HTR-8/SVneo (cell line): ENCODE data around the gene ACTR1B.
"Not testable (repeated sequence)": the region's sequence is repeated elsewhere in the genome, so short reads cannot be mapped to it uniquely, and the experiment has no call there.

Source experiments
- DNase-seq: peaks from one replicate; pipeline ENCODE4 v3.0.0; 2011; ENCODE audit warnings: low spot score, mixed read lengths; ENCODE audit not compliant: insufficient read length
- FAIRE-seq: peaks from 2 replicates; lab custom pipeline; 2011; peaks lifted over from hg19 to GRCh38; lab: Jason Lieb, UNC

ACTR1B gene

DNA sequence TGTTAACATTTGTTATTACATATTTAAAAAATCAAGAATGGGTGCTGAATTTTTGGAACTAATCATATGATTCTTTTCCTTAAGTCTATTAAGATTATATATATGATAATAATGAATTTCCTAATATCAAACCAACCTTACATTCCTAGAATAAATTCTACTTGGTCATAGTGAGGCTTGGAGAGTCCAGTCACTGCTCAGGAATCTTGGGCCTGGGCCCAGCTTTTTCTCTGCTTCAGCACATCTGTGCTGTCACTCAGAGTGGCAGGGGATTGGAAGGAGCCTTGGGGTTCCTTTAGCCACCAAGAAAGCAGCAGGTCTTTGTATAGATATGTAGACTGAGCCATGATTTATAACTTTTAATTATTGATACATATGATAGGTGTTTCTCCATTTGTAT, 29.6 kb upstream of the ACTR1B start:
- no peak for FAIRE-seq

DNA sequence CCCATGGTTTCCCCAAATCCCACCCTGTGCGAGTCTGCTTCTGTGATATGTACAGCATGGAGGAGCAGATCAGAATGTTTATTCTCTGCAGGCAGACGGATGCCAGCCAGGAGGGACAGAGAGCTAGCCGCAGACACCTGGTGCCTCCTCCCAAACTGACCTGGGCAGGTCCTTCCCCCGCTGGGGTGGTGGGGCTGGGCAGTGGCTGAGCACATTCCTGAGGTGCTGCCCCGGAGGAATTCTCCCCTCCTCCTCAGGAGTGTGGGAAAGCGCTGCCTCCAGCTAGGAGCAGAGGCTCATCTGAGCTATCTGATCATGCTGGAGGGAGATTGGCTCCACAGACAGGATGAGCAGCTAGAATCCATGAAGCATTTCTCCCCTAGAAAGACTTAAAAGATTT, 27.3 kb upstream of the ACTR1B start:
- FAIRE-seq (peak; percentile 13), DNase-seq (no peak)

More for the DNA sequence above, 29.6 kb upstream of the ACTR1B start:
- no peak for DNase-seq

GRCh38 chr2:97688062-97688827, 24.4 kb upstream of the ACTR1B start:
- DNase-seq (no peak), FAIRE-seq (peak; percentile 76)

DNA sequence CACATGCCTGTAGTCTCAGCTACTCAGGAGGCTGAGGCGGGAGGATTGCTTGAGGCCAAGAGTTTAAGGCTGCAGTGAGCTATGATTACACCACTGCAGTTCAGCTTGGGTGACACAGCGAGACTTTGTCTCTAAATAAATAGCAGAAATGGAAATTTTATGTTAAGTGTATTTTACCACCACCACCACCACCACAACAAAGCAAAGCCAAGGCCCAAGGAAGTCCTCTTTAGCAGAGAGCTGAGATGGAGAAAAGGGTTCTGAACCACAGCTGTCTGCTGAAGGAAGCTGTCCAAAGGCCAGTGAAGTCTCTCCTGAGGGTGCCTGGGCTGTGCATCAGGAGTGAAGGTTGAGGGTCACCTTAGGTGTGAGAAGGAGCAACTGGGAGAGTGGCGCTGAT, 23.4 kb upstream of the ACTR1B start:
- DNase-seq = not testable (repeated sequence)
- FAIRE-seq = peak; percentile 65

DNA sequence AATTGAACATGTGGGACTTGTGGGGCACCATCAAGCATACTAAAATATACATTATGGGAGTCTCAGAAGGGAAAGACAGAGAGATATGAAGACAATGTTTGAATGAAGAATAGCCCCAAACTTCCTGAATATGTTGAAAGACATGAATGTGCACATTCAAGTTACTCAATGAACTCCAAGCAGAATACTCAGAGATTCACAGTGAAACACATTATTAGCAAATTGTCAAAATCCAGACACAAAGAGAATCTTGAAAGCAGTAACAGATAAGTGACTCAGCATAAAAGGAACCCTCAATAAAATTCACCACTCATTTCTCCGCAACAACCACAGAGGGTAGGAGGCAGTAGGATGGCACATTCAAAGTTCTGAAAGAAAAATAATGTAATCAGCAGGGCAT, 14.5 kb upstream of the ACTR1B start:
- no peak for DNase-seq
- FAIRE-seq = no peak

- no peak for DNase-seq
- no peak for FAIRE-seq
Measured at GRCh38 chr2:97677480-97677879, 13.6 kb upstream of the ACTR1B start.

DNA sequence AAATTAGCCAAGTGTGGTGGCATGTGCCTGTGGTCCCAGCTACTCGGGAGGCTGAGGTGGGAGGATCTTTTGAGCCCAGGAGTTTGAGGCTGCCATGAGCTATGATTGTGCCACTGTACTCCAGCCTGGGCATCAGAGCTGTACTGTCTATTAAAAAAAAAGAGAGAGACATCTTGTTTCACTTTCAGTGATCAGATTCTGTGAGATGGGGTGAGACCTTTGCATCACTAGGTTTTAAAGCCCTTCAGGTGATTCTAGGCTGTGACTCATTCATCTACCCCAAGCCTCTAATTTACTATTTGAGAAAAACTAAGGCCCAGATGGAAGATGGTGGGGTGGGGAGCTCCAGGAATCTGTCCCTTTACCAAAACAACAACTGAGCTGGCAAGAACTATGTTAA, 12.8 kb upstream of the ACTR1B start:
- DNase-seq = no peak
- FAIRE-seq = no peak

DNA sequence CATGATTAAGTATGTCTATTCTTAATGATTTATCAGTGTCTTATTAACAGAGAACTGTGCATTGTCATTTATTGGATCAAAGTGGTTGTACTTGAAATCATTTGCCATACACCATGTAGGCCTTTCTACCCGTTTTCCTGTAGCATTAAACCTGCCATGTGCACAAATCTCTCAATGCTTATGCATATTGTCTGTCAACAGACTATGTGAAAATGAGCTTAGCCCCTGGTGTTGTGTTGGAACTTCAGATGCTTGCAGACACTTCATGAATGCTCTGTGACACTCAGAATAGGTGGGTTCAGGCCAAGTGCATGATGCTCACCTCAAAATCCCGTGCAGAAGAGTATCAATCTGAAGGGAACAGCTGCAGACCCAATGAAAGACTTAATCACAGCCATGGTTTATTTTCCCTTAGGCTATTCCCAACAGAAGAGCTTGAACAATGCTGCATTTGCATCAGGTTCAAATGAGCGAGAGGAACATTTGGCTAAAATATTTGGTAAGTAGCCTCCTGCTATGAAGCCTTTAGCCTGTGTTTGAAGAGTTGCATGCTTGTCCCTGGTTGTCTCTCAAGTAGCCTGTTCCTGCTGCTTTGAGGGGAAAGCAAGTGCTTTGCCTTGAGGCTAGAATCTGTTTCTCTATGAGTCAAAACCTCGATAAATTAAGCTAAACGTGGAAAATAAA, 11.7 kb upstream of the ACTR1B start:
- DNase-seq = no peak
- no peak for FAIRE-seq

GRCh38 chr2:97673915-97674283, 10.1 kb upstream of the ACTR1B start:
- DNase-seq = no peak
- FAIRE-seq = no peak

DNA sequence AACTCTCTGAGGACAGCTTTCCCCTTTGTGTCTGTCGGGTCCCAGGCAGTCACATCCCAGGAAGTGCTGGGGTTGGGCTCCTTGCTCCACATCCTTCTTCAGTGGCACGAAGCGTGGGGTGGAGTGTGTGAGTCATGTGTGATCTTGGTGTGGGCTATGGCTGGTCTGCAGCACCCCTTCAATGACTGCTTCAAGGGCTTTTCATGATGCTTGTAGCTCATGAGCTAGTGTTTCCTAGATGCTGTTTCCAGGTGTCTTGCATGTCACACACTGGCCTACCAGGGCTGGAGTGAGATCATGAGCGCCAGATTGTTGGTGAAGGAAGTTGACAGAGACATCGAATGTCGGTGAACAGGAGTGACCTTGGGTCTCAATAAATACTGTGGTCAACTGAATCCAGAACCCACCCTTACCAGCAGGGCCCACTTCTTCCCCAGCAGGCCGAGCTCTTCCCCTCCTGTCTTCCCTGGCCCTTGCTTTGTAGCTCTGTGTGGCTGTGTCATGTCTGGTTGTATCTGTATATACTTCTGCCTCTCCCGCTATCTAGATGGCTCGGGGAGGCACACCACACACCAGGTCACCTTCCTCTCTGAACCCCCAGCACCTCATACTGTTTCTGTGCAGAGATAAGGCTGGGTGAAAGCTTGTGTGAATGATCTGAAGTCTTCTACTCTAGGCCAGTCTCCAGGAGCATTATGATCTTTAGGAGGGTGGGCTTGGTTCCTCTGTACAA, 9.5 kb upstream of the ACTR1B start:
- no peak for FAIRE-seq

GRCh38 chr2:97672606-97673140, 8.8 kb upstream of the ACTR1B start:
- not testable (repeated sequence) for DNase-seq
- FAIRE-seq = peak; percentile 16

More for the DNA sequence above, 9.5 kb upstream of the ACTR1B start:
- DNase-seq = no peak

DNA sequence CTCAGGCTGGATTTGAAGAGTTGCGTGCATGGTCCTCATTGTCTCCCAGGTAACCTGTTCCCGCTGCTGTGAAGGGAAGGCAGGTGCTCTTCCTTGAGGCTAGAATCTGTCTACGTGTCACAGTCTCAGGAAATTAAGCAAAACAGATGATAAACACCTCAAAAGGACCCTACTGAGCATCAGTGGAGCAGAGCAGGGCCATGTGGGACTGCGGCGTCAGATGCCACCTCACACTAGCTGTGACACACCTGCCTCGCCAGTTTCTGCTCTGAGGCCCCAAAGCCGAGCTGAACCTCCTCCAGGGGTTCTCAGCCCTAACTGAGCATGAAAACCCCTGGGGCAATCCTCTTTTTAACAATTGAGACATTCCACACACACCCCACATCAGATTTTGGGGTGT, 7.7 kb upstream of the ACTR1B start:
- no peak for DNase-seq
- no peak for FAIRE-seq

DNA sequence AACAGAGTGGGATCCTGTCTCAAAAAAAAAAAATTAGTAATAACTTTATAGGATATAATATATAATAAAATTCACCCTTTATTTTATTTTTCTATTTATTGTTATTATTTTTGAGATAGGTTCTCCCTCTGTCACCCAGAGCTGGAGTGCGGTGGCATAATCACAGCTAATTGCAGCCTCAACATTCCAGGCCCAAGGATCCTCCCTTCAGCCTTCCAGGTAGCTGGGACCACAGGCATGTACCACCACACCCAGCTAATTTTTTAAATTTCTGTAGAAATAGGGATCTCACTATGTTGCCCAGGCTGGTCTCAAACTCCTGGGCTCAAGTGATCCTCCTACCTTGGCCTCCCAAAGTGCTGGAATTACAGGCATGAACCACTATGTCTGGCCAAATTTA, 6.6 kb upstream of the ACTR1B start:
- FAIRE-seq (no peak), DNase-seq (no peak)

GRCh38 chr2:97669448-97669847, 5.6 kb upstream of the ACTR1B start, which contains the start of gene C2orf92:
Gene C2orf92, plus strand, starts transcription at chr2:97669713. Its CDS starts 76 bp downstream, at chr2:97669789.
- DNase-seq = no peak
- no peak for FAIRE-seq

DNA sequence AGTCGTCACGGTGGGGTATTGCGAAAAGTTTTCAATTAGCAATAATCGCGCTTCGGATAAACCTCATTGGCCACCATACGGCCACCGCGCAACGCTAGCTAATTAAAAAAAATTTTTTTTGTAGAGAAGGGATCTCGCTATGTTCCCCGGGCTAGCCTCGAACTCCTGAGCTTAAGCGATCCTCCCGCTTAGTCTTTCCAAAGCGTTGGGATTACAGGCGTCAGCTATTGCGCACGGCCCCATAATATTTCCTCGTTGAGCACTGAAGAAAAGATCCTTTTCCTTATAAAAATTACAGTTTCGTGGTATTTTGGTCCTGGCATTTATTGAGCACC, 759 bp upstream of the ACTR1B start:
- DNase-seq (no peak), FAIRE-seq (no peak)

DNA sequence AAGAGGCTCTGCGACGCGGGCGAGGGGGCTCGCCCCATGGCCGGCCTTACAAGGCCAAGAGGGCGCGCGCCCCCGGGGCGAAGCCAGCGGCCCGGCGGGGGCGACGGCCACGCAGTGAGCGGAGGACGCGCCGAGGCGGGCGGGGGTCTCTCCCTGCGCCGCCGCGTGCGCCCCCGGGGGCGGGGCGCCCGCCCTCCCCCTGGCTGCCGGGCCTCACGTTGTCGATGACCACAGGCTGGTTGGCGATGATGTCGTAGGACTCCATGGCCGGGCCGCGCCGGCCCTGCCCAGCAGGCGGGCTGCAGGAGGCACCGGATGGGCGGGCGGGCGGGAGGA, 250 bp downstream of the ACTR1B start:
- no peak for FAIRE-seq

GRCh38 chr2:97662895-97663625, 784 bp downstream of the ACTR1B start:
- DNase-seq (peak; percentile 87), FAIRE-seq (peak; percentile 40)

More for the DNA sequence above, 250 bp downstream of the ACTR1B start:
- DNase-seq = no peak

GRCh38 chr2:97662386-97662894, 1.4 kb downstream of the ACTR1B start:
- no peak for DNase-seq
- peak; percentile 69 for FAIRE-seq

GRCh38 chr2:97661927-97662326, 1.9 kb downstream of the ACTR1B start:
- no peak for FAIRE-seq
- DNase-seq = no peak

DNA sequence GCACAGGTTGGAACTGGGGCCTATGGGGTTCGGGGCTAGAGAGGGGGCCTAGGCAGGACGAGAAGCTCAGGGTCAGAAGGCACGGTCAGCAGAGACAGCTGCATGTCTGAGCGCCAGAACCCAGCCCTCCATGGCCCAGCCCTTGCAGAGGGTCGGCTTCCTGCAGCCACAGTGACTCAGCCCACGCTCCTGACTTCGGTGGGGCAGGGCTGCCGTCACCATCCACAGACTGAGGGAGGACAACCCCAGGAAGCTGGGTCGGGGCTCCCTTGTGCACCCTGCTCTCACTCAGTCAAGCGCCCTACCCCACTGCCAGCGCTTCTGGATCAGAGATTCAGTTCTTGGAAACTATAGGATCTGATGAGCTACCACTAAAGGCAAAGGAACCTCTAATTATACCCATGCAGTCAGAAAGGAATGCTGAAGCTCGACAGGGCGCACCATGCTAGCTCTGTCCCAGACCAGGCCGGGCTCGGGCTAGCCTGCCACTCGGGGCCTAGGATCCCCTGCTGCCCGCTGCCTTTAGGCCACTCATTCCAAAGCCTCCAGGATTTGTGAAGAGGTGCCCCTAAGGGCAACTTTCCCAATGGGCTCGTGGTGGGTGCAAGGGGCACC, 3.0 kb downstream of the ACTR1B start:
- DNase-seq (no peak), FAIRE-seq (no peak)
